ENCODE measurements around the gene PTCH1. TPM values are rescaled to one million over a fixed set of nuclear protein-coding genes. Genes with fewer than 3 reads are reported as not detected.

The PTCH1 gene
- total and polyA plus RNA-seq, 10 of the 15 experiments (the other 5 are each of a cell fraction or from before 2014, with no cell fraction given) = 0.16 to 6.1 (median 2.6) TPM

GRCh38 chr9:95505717-95506427 lies 10.9 kb downstream of the PTCH1 start (continued):
- TF ChIP-seq FOXM1 (IDR thresholded peaks at IDR 0.05; ENCODE audit: low read depth, low read length) = 0 out of 2 replicates have a peak, but pooled peaks have one; percentile 35
- peak; percentile 70; the same call in 1 of the 2 replicates for TF ChIP-seq BACH1 (IDR thresholded peaks at IDR 0.05; ENCODE audit: borderline replicate concordance)
- peak; percentile 91 for TF ChIP-seq BCLAF1 (IDR thresholded peaks at IDR 0.05)
- peak; percentile 65; the same call in 1 of the 2 replicates for TF ChIP-seq POLR2A (IDR thresholded peaks at IDR 0.05; ENCODE audit: low read depth, low read length)
- TF ChIP-seq TBL1XR1 (IDR thresholded peaks at IDR 0.05; ENCODE audit: low read depth, low read length) = no peak
- peak; percentile 94 for TF ChIP-seq JUND (IDR thresholded peaks at IDR 0.05; ENCODE audit: low read depth, low read length)
- no peak for TF ChIP-seq SKIL (IDR thresholded peaks at IDR 0.05; ENCODE audit: low read depth, poor library complexity, severe bottlenecking)
- peak; percentile 8; the same call in 1 of the 2 replicates for TF ChIP-seq IKZF1 (conservative IDR thresholded peaks at IDR 0.05)
- TF ChIP-seq ZNF592 (IDR thresholded peaks at IDR 0.05) = no peak

Measured in GM12878 (cell line).